LNCAP (cell line): Measurements from ENCODE around the gene RHBDD2.

Experiments
- TF ChIP-seq, protein P1 (sequence below): fragments of 450-650 bp; IDR thresholded peaks from 2 replicates; pipeline ENCODE4 v1.5.1; 2017; ENCODE audit warnings: mild to moderate bottlenecking

Gene RHBDD2

DNA sequence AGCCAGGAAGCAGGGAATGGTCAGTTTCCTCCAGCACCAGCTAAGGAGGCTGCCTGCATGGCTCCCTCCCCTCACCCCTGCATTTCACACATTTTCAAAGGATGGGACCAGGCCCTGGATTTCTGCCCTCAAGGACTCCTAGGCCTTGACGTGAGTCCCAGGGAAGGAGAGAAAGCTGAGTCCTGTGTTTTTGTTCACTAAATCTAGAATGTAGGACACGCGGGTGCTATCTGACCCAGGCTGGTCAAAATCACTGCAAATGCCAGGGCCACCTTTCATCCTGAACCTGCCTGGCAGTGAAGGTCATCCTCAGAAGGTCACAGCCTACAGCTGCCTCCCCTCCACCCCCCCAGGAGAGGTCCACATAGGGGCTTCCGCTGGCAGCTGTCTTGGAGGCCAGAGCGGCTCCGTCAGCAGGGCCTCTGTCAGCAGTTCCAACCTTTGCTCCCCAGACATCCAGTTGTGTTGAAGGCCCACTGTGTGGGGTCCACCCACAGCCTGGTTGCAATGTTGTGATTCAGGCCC is 18.0 kb downstream of the RHBDD2 start:
- TF ChIP-seq, protein P1, sequence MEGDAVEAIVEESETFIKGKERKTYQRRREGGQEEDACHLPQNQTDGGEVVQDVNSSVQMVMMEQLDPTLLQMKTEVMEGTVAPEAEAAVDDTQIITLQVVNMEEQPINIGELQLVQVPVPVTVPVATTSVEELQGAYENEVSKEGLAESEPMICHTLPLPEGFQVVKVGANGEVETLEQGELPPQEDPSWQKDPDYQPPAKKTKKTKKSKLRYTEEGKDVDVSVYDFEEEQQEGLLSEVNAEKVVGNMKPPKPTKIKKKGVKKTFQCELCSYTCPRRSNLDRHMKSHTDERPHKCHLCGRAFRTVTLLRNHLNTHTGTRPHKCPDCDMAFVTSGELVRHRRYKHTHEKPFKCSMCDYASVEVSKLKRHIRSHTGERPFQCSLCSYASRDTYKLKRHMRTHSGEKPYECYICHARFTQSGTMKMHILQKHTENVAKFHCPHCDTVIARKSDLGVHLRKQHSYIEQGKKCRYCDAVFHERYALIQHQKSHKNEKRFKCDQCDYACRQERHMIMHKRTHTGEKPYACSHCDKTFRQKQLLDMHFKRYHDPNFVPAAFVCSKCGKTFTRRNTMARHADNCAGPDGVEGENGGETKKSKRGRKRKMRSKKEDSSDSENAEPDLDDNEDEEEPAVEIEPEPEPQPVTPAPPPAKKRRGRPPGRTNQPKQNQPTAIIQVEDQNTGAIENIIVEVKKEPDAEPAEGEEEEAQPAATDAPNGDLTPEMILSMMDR = no peak

DNA sequence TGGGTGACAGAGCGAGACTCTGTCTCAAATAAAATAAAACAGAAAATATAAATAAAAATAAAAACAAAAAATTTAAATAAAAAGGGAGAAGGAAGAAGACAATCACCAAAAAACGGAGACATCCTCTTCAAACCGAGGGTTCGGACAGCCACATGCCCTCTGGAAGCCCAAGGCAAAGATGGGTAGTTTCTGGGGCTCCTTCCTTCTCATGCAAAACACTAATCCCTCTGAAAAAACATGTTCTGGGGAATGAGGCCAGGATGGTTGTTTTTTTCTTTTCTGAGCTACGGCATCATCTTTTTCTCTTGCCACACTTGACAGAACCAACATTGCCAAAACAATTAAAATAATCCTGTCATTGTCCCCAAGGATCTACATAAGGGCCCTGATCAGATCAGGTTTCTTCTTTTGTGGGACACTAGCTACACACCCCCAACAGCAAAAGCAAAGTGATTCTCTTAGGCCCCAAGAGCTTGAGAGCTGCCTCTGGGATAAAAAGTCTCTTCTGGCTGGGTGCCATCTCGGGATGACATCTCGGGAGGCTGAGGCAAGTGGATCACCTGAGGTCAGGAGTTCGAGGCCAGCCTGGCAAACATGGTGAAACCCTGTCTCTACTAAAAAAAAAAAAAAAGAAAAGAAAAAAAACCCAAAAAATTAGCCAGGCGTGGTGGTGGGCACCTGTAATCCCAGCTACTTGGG is 21.9 kb downstream of the RHBDD2 start:
- TF ChIP-seq, protein P1 = no peak

DNA sequence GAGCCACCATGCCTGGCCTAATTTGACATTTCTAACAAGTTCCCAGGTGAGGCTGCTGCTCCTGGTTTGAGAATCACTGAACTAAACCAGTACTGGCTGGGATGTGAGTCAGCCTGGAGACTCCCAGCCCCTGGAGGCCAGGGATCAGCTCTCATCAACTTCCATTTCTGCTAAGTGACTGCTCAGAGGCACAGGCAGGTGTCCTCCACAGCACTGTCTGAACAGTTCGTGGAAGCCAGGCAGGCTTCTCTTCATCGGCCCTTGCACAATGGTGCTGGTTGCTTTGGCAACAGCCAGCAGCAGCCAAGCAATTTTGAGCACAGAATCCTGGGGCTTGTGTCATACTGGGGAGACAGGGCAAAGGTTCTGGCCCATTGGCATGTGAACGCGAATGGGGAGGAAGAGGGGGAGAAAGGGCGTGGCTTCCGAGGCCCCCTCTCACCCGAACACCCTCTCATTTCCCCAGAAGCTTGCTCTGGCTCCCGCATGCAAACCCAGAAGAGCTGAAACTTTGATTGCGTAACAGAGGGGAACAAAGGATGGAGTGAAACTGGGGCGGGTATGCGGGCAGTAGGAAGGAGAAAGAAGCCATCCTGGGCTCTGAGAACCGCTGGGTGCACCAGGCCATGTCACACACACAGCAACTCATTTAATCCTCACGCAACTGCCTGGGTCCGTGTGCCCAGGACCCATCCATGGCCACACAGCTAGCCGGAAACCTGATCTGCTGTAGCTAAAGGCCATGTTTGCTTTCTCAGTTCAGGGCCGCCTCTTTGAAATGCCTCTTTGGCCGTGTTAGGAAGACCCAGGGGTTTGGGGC is 27.2 kb downstream of the RHBDD2 start:
- TF ChIP-seq, protein P1 = no peak

DNA sequence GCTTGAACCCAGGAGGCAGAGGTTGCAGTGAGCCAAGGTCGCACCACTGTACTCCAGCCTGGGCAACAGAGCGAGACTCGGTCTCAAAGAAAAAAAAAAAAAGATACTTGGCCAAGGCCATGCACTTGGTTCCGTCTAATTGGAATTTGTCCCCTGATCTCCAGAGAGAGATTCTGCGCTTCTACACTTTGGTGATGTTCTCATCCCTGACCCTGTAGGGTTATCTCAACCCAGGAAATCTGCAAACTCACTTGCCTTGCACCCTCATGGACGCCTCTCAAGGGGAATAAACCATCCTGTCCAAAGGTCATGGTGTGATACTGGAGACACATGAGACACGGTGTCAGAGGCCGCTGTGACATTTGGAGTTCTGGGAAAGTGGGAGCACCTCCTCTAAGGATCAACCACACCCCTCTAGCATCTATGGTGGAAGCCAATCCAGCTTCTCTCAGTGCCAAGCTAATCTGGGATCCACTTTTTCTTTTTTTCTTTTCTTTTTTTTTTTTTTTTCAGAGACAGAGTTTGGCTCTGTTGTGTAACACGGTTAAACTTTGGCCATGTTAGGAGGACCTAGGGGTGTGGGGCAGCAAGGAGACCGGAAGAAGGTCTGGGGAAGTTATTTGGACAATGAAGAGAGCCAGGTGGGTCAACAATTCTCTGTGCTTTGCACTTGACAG is 28.3 kb downstream of the RHBDD2 start:
- TF ChIP-seq, protein P1 = no peak

- TF ChIP-seq, protein P1 = no peak
Measured at GRCh38 chr7:75909521-75910132, 30.8 kb downstream of the RHBDD2 start.

GRCh38 chr7:75913437-75913836 is 34.6 kb downstream of the RHBDD2 start:
- TF ChIP-seq, protein P1 = no peak

DNA sequence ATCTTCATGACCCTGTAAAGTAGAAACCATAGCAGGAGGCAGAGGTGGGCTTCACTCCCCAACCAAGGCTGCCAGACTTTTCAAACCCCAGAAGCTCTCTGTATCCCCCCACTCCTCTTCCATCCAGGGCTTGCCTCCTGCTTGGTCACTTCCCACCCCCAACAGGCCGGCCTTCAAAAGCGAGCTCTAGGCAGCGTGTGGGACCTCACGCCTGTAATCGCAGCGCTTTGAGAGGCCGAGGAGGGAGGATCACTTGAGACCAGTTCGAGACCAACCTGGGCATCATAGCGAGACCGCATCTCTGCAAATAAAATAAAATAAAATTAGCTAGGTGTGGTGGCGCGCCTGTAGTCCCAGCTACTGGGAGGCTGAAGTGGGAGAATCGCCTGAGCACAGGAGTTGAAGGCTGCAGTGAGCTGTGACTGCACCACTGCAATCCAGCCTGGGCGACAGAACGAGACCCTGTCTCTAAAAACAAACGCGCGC is 35.4 kb downstream of the RHBDD2 start:
- TF ChIP-seq, protein P1 = no peak
